T-cell (primary cell): ENCODE measurements around the gene WDR43. TPM values are rescaled to one million over a fixed set of nuclear protein-coding genes. Genes with fewer than 3 reads are reported as not detected.

ENCODE experiments used
- ATAC-seq, 4 experiments: fragments of 200-7000 bp in 3 of 4; fragments of 150-1000 bp in 1 of 4; cut with Tn5 transposase; replicated peaks in 1 of 4; 1 replicate in 3 of 4; 2 replicates in 1 of 4; pipeline ENCODE4 v1.10.0; 2021; ENCODE audit warnings: moderate library complexity in 3 of 4, mild to moderate bottlenecking in 2 of 4, moderate number of reproducible peaks in 1 of 4
- CTCF ChIA-PET, 2 donors: fragments of 300-600 bp; sonication (Branson Sonifier 250); formaldehyde crosslinking; loops; one replicate each; lab custom pipeline; 2022; ENCODE audit warnings: antibody characterized with exemption in 2 of 2; lab: Charles Lee
- POLR2A ChIA-PET, 2 donors: fragments of 300-600 bp; sonication (Branson Sonifier 250); formaldehyde crosslinking; loops; one replicate each; lab custom pipeline; 2022; ENCODE audit warnings: antibody characterized with exemption in 2 of 2; lab: Charles Lee
- DNase-seq, 35 experiments: peaks; one replicate each; pipeline versions ENCODE4 v3.0.0 to v3.0.0-alpha.2; 2013 to 2023
- H3K27ac ChIP-seq: one replicate; pipeline ENCODE4 v1.5.1; 2013; ENCODE audit warnings: low read length
- H3K27me3 ChIP-seq, 2 experiments: replicated peaks in 1 of 2; 1 replicate in 1 of 2; 2 replicates in 1 of 2; pipeline versions ENCODE4 v1.6.1 to v1.7.0; 2013; ENCODE audit warnings: low read length in 1 of 2, mixed read lengths in 1 of 2; ENCODE audit not compliant: control insufficient read depth in 2 of 2, insufficient read depth in 2 of 2; ENCODE audit errors: extremely low read depth in 1 of 2
- H3K36me3 ChIP-seq, 2 donors: 1 replicate in 1 of 2; 2 replicates in 1 of 2; pipeline versions ENCODE4 v1.6.1 to v1.7.0; 2013; ENCODE audit warnings: low read length in 1 of 2; ENCODE audit not compliant: control insufficient read depth in 2 of 2, insufficient read depth in 1 of 2; ENCODE audit errors: extremely low read depth in 1 of 2
- H3K4me1 ChIP-seq, 2 experiments: 1 replicate in 1 of 2; 2 replicates in 1 of 2; pipeline versions ENCODE4 v1.6.1 to v1.7.0; 2013; ENCODE audit warnings: low read length in 2 of 2, mixed read lengths in 1 of 2; ENCODE audit not compliant: insufficient read depth in 2 of 2, control insufficient read depth in 1 of 2; ENCODE audit errors: extremely low read depth in 1 of 2
- H3K4me3 ChIP-seq, 2 donors: 1 replicate in 1 of 2; 2 replicates in 1 of 2; pipeline versions ENCODE4 v1.5.1 to v1.7.0; 2013; ENCODE audit warnings: mild to moderate bottlenecking in 2 of 2, low read length in 1 of 2, moderate library complexity in 1 of 2; ENCODE audit not compliant: control insufficient read depth in 1 of 2; ENCODE audit errors: extremely low read depth in 1 of 2
- H3K9me3 ChIP-seq: 2 replicates; pipeline ENCODE4 v1.7.0; 2013
- H3K27ac Mint-ChIP-seq, 2 donors: one replicate each; pipeline ENCODE4 v1.8.0; 2020 to 2021; ENCODE audit warnings: mild to moderate bottlenecking in 2 of 2, mixed read lengths in 2 of 2
- H3K27me3 Mint-ChIP-seq, 2 donors: one replicate each; pipeline ENCODE4 v1.8.0; 2021 to 2022; ENCODE audit warnings: mixed read lengths in 2 of 2
- H3K36me3 Mint-ChIP-seq: one replicate; pipeline ENCODE4 v1.8.0; 2021; ENCODE audit warnings: mixed read lengths
- H3K4me1 Mint-ChIP-seq, 3 donors: one replicate each; pipeline ENCODE4 v1.8.0; 2020 to 2022; ENCODE audit warnings: mixed read lengths in 3 of 3, mild to moderate bottlenecking in 1 of 3
- H3K4me3 Mint-ChIP-seq, 3 donors: one replicate each; pipeline ENCODE4 v1.8.0; 2020 to 2022; ENCODE audit warnings: mild to moderate bottlenecking in 3 of 3, mixed read lengths in 3 of 3, moderate library complexity in 3 of 3
- H3K9me3 Mint-ChIP-seq, 3 donors: one replicate each; pipeline ENCODE4 v1.8.0; 2020 to 2022; ENCODE audit warnings: mixed read lengths in 3 of 3
- WGBS: methylation state at CpG from one replicate; pipeline ENCODE4 v1.1.5; 2013; ENCODE audit warnings: missing lambda C conversion rate; ENCODE audit not compliant: insufficient coverage; 5-methylcytosine and 5-hydroxymethylcytosine counted together
- total RNA-seq, 35 experiments: library from RNA in 6 of 35; stranded (reverse) in 6 of 35; fragments of 120-200 nt in 1 of 35; gene quantifications; one replicate each; pipeline versions ENCODE4 v1.2.1 to v1.2.4 and lab custom pipeline; 2013 to 2026

WDR43 gene
- total RNA-seq, 5 donors from 2014 or later (not counting 1 experiment from before 2014, with no cell fraction given): 58.0 to 68.4 (median 62.9) TPM

DNA sequence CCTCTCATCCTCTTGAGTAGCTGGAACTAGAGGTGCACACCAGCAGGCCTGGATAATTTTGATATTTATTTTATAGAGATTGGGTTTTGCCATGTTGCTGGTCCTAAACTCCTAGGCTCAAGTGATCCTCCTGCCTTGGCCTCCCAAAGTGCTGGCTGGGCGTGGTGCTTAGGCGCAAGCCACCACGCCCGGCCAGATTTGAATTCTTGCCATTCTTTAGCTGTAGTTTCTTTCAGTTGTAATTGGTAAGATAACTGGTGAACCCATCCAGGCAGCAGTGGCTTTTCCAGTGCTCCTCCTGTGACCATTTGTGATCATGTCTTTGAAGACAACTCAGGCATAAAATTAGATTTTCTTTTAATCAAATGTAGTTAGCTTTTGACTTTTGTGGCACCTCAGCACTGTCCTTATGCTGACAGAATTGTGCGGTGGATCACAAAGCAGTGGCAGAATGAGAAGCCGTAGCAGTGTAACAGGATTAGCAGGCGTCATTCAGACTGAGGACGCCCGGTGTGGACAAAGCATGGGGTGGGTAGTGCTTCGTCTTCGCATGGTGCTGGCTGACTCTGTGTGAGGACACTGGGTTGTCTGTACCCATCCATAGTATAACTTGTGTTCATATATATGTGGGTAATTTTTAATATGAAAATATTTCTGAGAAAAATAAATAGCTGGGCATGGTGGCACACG, 56.6 kb downstream of the WDR43 start:
- CTCF ChIA-PET: interaction anchor here in 1 of 2 donors (0.6 kb wide), 1 partner anchor 1124 kb away, joined by 3 read pairs; no protein-coding TSS in a partner anchor
- H3K36me3 Mint-ChIP-seq: peaks cover 19% of the 10 kb centered on the region
- Histone ChIP-seq H3K27me3 (peaks cover 0 to 5% of the 10 kb centered on the region in 2 experiments), H3K36me3 (peaks cover 9 to 25% of the 10 kb centered on the region in 2 donors), H3K4me3 (no peak overlapping the region), H3K9me3 (no peaks in the 10 kb centered on the region), H3K4me1 (no peaks in the 10 kb centered on the region), H3K27ac (no peak overlapping the region)
- WGBS: 97% methylated on average over 10 of the region's 12 CpGs
- no peaks in the 10 kb centered on the region for H3K27me3 Mint-ChIP-seq
- H3K27ac Mint-ChIP-seq: no peak overlapping the region
- POLR2A ChIA-PET: interaction anchor here (0.5 to 0.7 kb wide), 2 partner anchors 39 to 230 kb away, joined by 3 read pairs; no protein-coding TSS in a partner anchor
- peaks cover 0 to 3% (median 1%) of the 10 kb centered on the region in 3 donors for H3K4me1 Mint-ChIP-seq
- no peak for DNase-seq
- H3K4me3 Mint-ChIP-seq: no peak overlapping the region
- peaks cover 0 to 3% (median 0%) of the 10 kb centered on the region in 3 donors for H3K9me3 Mint-ChIP-seq
- ATAC-seq: no peak

DNA sequence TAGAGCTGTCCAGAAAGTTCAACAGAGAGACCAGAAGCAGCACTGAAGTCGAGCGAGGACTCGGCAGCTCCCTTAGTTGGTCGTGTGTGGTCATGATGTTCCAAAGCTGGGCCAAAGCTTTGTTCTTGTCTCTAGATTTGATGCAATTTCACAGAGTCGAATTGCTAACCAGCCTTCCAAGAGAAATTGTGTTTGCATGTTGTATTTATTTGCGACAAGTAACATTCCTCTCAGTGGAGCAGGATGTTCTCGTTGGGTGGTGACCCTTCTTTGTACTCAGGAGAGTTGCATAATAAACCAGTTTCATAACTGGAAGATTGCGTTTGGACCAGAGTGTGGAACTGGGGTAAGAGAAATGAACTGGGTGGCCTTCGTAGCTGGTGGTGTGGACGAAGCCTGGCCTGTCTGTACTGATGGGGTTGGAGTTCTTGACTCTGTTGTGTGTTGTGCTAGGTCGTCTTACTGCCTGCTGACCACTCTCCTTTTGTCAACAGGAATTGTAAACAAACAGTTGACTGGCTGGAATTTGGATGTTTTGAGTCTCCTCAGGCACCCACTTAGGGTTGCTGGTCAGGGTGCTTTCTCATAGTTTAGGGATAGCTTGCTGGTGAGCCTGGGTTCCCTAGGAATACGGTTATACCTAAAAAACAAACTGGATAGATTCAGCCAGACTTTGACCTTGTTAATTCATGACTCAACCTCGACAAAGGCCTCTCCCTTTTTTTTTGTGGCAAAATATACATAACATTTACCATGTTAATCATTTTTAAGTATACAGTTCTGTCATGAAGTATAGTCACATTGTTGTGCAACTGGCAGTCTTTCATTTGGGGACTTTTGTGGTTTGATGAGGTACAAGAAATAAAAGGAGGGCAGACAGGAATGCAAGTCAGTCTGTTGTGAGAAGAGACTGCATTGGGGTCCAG, 57.7 kb downstream of the WDR43 start:
- no peaks in the 10 kb centered on the region for H3K9me3 ChIP-seq
- ChIA-PET POLR2A (interaction anchor here in 1 of 2 donors (0.7 kb wide), 1 partner anchor 38 kb away, joined by 3 read pairs; no protein-coding TSS in a partner anchor), CTCF (interaction anchor here (0.6 kb wide), 2 partner anchors 9 to 1122 kb away, joined by 3 to 5 read pairs; no protein-coding TSS in a partner anchor)
- H3K4me1 ChIP-seq: no peaks in the 10 kb centered on the region
- peaks cover 0 to 9% of the 10 kb centered on the region in 2 experiments for H3K27me3 ChIP-seq
- no peak for ATAC-seq
- H3K27ac ChIP-seq: peak overlapping the region; percentile 4
- no peak overlapping the region for H3K4me3 ChIP-seq
- Mint-ChIP-seq H3K36me3 (peaks cover 14% of the 10 kb centered on the region), H3K9me3 (peaks cover 0 to 3% (median 0%) of the 10 kb centered on the region in 3 donors), H3K27ac (peak overlapping the region in 1 of 2 donors; percentile 1), H3K4me3 (no peak overlapping the region), H3K27me3 (no peaks in the 10 kb centered on the region), H3K4me1 (peaks cover 0 to 11% (median 9%) of the 10 kb centered on the region in 3 donors)
- peaks cover 2 to 14% of the 10 kb centered on the region in 2 donors for H3K36me3 ChIP-seq
- DNase-seq: no peak
- WGBS: 90% methylated on average over 9 of the region's 13 CpGs

DNA sequence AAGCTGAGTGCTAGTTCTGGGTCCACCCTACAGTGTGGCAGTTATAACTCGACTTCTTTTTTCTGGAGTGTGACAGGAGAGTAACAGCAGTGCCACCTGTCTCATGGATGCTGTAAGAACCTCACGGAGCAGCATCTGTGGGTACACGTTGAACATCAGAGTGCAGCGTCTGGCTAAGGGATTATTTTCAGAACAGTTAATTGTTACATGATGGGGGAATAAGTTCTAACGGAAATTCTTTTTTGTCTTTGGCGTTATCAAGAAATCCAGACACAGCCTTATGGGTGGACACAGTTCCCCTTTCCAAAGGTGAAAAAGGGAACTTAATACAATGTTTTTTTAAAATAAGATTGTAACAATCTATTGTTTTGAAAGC, 58.4 kb downstream of the WDR43 start:
- peaks cover 0 to 11% (median 11%) of the 10 kb centered on the region in 3 donors for H3K4me1 Mint-ChIP-seq
- H3K27ac ChIP-seq: no peak overlapping the region
- ChIA-PET CTCF (no interaction called here), POLR2A (no interaction called here)
- WGBS: 38% methylated on average over 5 of the region's 6 CpGs
- no peak overlapping the region for H3K4me3 ChIP-seq
- peak overlapping the region; percentile 1 to 40 for H3K27ac Mint-ChIP-seq
- ATAC-seq (peak in 1 of 4 experiments; percentile 58), DNase-seq (peak in 1 of 35 experiments; percentile 11)
- H3K4me3 Mint-ChIP-seq: no peak overlapping the region
- H3K27me3 Mint-ChIP-seq: peaks cover 0 to 5% of the 10 kb centered on the region in 2 donors
- no peaks in the 10 kb centered on the region for H3K4me1 ChIP-seq
- H3K36me3 Mint-ChIP-seq: peaks cover 13% of the 10 kb centered on the region
- peaks cover 0 to 9% of the 10 kb centered on the region in 2 experiments for H3K27me3 ChIP-seq
- H3K9me3 Mint-ChIP-seq: peaks cover 0 to 3% (median 0%) of the 10 kb centered on the region in 3 donors
- peaks cover 2 to 13% of the 10 kb centered on the region in 2 donors for H3K36me3 ChIP-seq
- no peaks in the 10 kb centered on the region for H3K9me3 ChIP-seq

DNA sequence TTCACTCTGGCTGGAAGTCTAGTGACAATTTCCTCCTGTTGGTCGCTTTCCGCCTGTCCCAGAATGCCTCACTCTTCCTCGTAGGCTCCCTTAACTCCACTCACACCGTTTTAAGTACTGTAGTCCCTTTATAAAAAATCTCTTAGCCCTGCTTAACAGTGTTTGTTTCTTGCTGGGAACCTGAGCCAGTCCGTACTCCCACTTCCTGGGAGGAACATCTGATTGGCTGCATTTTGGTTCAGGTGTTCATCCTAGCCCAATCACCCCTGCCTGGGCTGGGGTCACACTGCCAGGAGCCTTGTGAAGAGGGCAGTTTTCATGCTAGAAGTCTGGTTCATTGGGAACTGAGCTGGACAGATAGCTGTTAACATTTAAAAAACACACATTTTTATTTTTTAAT, 61.0 kb downstream of the WDR43 start:
- H3K9me3 ChIP-seq: no peaks in the 10 kb centered on the region
- peaks cover 0 to 6% of the 10 kb centered on the region in 2 donors for H3K27me3 Mint-ChIP-seq
- H3K27me3 ChIP-seq: peaks cover 0 to 9% of the 10 kb centered on the region in 2 experiments
- H3K36me3 Mint-ChIP-seq: no peaks in the 10 kb centered on the region
- H3K36me3 ChIP-seq: no peaks in the 10 kb centered on the region
- ChIA-PET POLR2A (interaction anchor here in 1 of 2 donors (0.6 kb wide), 1 partner anchor 18 kb away, joined by 12 read pairs; no protein-coding TSS in a partner anchor), CTCF (interaction anchor here (0.5 to 1.7 kb wide), 8 partner anchors 32 to 1752 kb away, joined by 3 to 9 read pairs (median 4); no protein-coding TSS in a partner anchor)
- H3K27ac Mint-ChIP-seq: no peak overlapping the region
- no peak overlapping the region for H3K4me3 ChIP-seq
- H3K9me3 Mint-ChIP-seq: no peaks in the 10 kb centered on the region
- peaks cover 0 to 6% of the 10 kb centered on the region in 2 experiments for H3K4me1 ChIP-seq
- no peak for DNase-seq
- H3K4me3 Mint-ChIP-seq: no peak overlapping the region
- 71% methylated on average over 5 of the region's 5 CpGs for WGBS
- ATAC-seq: no peak
- H3K4me1 Mint-ChIP-seq: peaks cover 7 to 13% (median 11%) of the 10 kb centered on the region in 3 donors
- H3K27ac ChIP-seq: no peak overlapping the region

DNA sequence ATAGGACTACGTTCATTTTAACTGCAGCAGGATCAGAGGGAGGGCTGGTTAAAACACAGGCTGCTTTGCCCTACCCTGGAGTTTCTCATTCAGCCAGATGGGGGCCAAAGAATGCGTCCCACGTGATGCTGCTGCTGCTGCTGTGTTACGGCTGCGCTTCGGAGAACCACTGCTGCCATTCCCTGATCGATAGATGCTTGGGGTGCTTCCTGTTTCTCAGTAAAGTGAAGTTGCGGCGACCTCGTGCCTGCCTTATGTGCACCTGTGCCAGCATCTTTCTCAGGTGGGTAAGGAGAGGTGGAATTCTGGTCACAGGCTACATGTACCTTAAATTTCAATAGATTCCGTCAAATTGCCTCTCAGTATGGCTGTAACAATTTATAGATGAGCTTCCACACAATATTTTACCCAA, 62.0 kb downstream of the WDR43 start:
- Histone ChIP-seq H3K27ac (no peak overlapping the region), H3K36me3 (no peaks in the 10 kb centered on the region), H3K4me1 (peaks cover 0 to 6% of the 10 kb centered on the region in 2 experiments), H3K9me3 (no peaks in the 10 kb centered on the region), H3K27me3 (peaks cover 0 to 9% of the 10 kb centered on the region in 2 experiments), H3K4me3 (no peak overlapping the region)
- H3K4me1 Mint-ChIP-seq: peaks cover 7 to 13% (median 11%) of the 10 kb centered on the region in 3 donors
- H3K9me3 Mint-ChIP-seq: no peaks in the 10 kb centered on the region
- no peaks in the 10 kb centered on the region for H3K36me3 Mint-ChIP-seq
- H3K4me3 Mint-ChIP-seq: peak overlapping the region in 2 of 3 donors; percentile 67 to 75
- peaks cover 0 to 6% of the 10 kb centered on the region in 2 donors for H3K27me3 Mint-ChIP-seq
- ATAC-seq: peak; percentile 47 to 86 (median 65)
- peak in 31 of 35 experiments; percentile 4 to 61 (median 34) for DNase-seq
- POLR2A ChIA-PET: no interaction called here
- CTCF ChIA-PET: interaction anchor here (0.5 to 1.7 kb wide), 9 partner anchors 33 to 240 kb away, joined by 3 to 9 read pairs (median 4); no protein-coding TSS in a partner anchor
- H3K27ac Mint-ChIP-seq: peak overlapping the region; percentile 31 to 59
- 21% methylated on average over 10 of the region's 11 CpGs for WGBS
